ENCODE results near the gene ANKRD6. TPM values are rescaled to one million over a fixed set of nuclear protein-coding genes. Genes with fewer than 3 reads are reported as not detected.
A peak's percentile ranks its signal among the peaks of the same experiment; 100 is the strongest.

The ANKRD6 gene
- total RNA-seq, 4 donors from 2014 or later, result 9.3 to 26.0 (median 12.4) TPM

GRCh38 chr6:89650579-89650978, 217.6 kb downstream of the ANKRD6 start:
- no peak for ATAC-seq (ENCODE audit: low FRiP score)

GRCh38 chr6:89655122-89655521, 222.2 kb downstream of the ANKRD6 start:
- no peak for DNase-seq (ENCODE audit: low spot score)
- no peak for TF ChIP-seq CTCF (IDR thresholded peaks at IDR 0.05)
- ATAC-seq (ENCODE audit: low FRiP score), result peak; percentile 44

More at GRCh38 chr6:89650579-89650978, 217.6 kb downstream of the ANKRD6 start:
- TF ChIP-seq CTCF (IDR thresholded peaks at IDR 0.05), result no peak
- no peak for DNase-seq (ENCODE audit: low spot score)

- DNase-seq (ENCODE audit: low spot score) (no peak), ATAC-seq (ENCODE audit: low FRiP score) (no peak)
- TF ChIP-seq CTCF (IDR thresholded peaks at IDR 0.05), result no peak
Observed at GRCh38 chr6:89657445-89658158, 224.7 kb downstream of the ANKRD6 start.

- DNase-seq (ENCODE audit: low spot score), result no peak
- ATAC-seq (ENCODE audit: low FRiP score), result no peak
- TF ChIP-seq CTCF (IDR thresholded peaks at IDR 0.05), result no peak
Observed at GRCh38 chr6:89660981-89661380, 228.0 kb downstream of the ANKRD6 start.

- TF ChIP-seq CTCF (IDR thresholded peaks at IDR 0.05), result no peak
- DNase-seq (ENCODE audit: low spot score) (no peak), ATAC-seq (ENCODE audit: low FRiP score) (no peak)
Observed at GRCh38 chr6:89661559-89661958, 228.6 kb downstream of the ANKRD6 start.

- ATAC-seq (ENCODE audit: low FRiP score) (no peak), DNase-seq (ENCODE audit: low spot score) (no peak)
- no peak for TF ChIP-seq CTCF (IDR thresholded peaks at IDR 0.05)
Observed at GRCh38 chr6:89662659-89663223, 229.8 kb downstream of the ANKRD6 start.

Measured in omental fat pad (tissue), 4 donors.